ENCODE data around the gene DRD4. TPM values are rescaled to one million over a fixed set of nuclear protein-coding genes. Genes with fewer than 3 reads are reported as not detected.

Gene DRD4
- total and polyA plus RNA-seq, 2 donors (not counting 1 experiment from before 2014, with no cell fraction given), result not detected

- WGBS (ENCODE audit: insufficient coverage), result 93% methylated on average over 24 of the region's 28 CpGs
- H3K27ac Mint-ChIP-seq, result no peak overlapping the region
- H3K9me3 Mint-ChIP-seq (ENCODE audit: insufficient read depth), result no peaks in the 10 kb centered on the region
Observed at GRCh38 chr11:608791-609251, 28.2 kb upstream of the DRD4 start.

DNA sequence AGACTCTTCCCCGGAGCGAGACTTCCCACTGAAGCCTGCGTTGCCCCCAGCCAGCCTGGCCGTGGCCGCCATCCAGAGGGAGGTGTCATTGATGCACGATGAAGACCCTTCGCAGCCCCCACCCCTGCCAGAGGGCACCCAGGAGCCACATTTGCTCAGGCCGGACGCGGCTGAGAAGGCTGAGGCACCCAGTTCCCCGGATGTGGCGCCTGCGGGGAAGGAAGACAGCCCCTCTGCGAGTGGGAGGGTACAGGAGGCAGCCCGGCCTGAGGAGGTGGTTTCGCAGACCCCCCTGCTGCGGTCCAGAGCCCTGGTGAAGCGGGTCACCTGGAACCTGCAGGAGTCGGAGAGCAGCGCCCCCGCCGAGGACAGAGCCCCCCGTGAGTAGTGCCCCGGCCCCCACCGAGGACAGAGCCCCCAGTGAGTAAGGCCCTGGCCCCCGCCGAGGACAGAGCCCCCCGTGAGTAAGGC is 27.7 kb upstream of the DRD4 start:
- no peaks in the 10 kb centered on the region for H3K27me3 ChIP-seq (replicated peaks in 1 of 4; ENCODE audit: control extremely low read depth in 1 of 4, control insufficient read depth in 3 of 4, insufficient read depth in 4 of 4, low read length in 3 of 4)
- no peak overlapping the region for H3K4me2 ChIP-seq (replicated peaks; ENCODE audit: low read depth, low read length, poor library complexity, severe bottlenecking)
- peaks cover 9% of the 10 kb centered on the region for H3K79me2 ChIP-seq (ENCODE audit: control insufficient read depth, insufficient read depth, low read length)
- ChIA-PET CTCF (no interaction called here), POLR2A (no interaction called here)
- intact Hi-C loops (cut with micrococcal nuclease), result no loop called here
- H4K20me1 ChIP-seq (ENCODE audit: control insufficient read depth, insufficient read depth, low read length, poor library complexity, severe bottlenecking), result peaks cover 62% of the 10 kb centered on the region
- no peak for ATAC-seq (ENCODE audit: low read depth)
- no peak overlapping the region for H3K27ac ChIP-seq (ENCODE audit: low read length in 2 of 2)
- WGBS (ENCODE audit: insufficient coverage), result 93% methylated on average over 28 of the region's 28 CpGs
- H3K9ac ChIP-seq (ENCODE audit: low read length), result no peak overlapping the region
- no peak overlapping the region for H3K4me3 Mint-ChIP-seq
- H2AFZ ChIP-seq (ENCODE audit: insufficient read depth, low read depth, low read length, poor library complexity, severe bottlenecking), result no peak overlapping the region
- TF ChIP-seq EZH2 (IDR thresholded peaks at IDR 0.05; ENCODE audit: borderline replicate concordance, insufficient read depth, low read depth, low read length, poor library complexity, severe bottlenecking) (no peak), CTCF (IDR thresholded peaks at IDR 0.05) (no peak)
- no peaks in the 10 kb centered on the region for H3K9me3 ChIP-seq (ENCODE audit: control extremely low read depth in 1 of 3, control insufficient read depth in 2 of 3, insufficient read depth in 1 of 3, low read length in 2 of 3)
- H3K4me1 ChIP-seq (ENCODE audit: control insufficient read depth in 2 of 2, insufficient read depth in 2 of 2, low read length in 2 of 2), result peaks cover 3 to 14% of the 10 kb centered on the region in 2 donors
- no peak overlapping the region for H3K27ac Mint-ChIP-seq
- H3K36me3 ChIP-seq (replicated peaks in 1 of 2; ENCODE audit: control extremely low read depth in 1 of 2, control insufficient read depth in 1 of 2, extremely low read depth in 1 of 2, insufficient read depth in 2 of 2, low read length in 1 of 2), result peaks cover 0 to 87% of the 10 kb centered on the region in 2 experiments
- H3K9me3 Mint-ChIP-seq (ENCODE audit: insufficient read depth), result no peaks in the 10 kb centered on the region
- DNase-seq, result no peak
- no peak overlapping the region for H3K4me3 ChIP-seq (ENCODE audit: control extremely low read depth in 1 of 5, extremely low read depth in 1 of 5, insufficient read depth in 1 of 5, low read depth in 2 of 5, low read length in 4 of 5)
- H3K27me3 Mint-ChIP-seq, result no peaks in the 10 kb centered on the region
- H3K4me1 Mint-ChIP-seq, result peaks cover 6% of the 10 kb centered on the region

More at GRCh38 chr11:608791-609251, 28.2 kb upstream of the DRD4 start:
- Mint-ChIP-seq H3K4me3 (no peak overlapping the region), H3K27me3 (no peaks in the 10 kb centered on the region), H3K4me1 (peaks cover 2% of the 10 kb centered on the region)
- intact Hi-C loops (cut with micrococcal nuclease), result no loop called here
- Histone ChIP-seq H3K4me2 (replicated peaks; ENCODE audit: low read depth, low read length, poor library complexity, severe bottlenecking) (no peak overlapping the region), H3K27me3 (replicated peaks in 1 of 4; ENCODE audit: control extremely low read depth in 1 of 4, control insufficient read depth in 3 of 4, insufficient read depth in 4 of 4, low read length in 3 of 4) (no peaks in the 10 kb centered on the region), H3K79me2 (ENCODE audit: control insufficient read depth, insufficient read depth, low read length) (peaks cover 9% of the 10 kb centered on the region), H3K9ac (ENCODE audit: low read length) (no peak overlapping the region), H3K4me1 (ENCODE audit: control insufficient read depth in 2 of 2, insufficient read depth in 2 of 2, low read length in 2 of 2) (peaks cover 2 to 8% of the 10 kb centered on the region in 2 donors), H2AFZ (ENCODE audit: insufficient read depth, low read depth, low read length, poor library complexity, severe bottlenecking) (no peak overlapping the region), H3K4me3 (ENCODE audit: control extremely low read depth in 1 of 5, extremely low read depth in 1 of 5, insufficient read depth in 1 of 5, low read depth in 2 of 5, low read length in 4 of 5) (no peak overlapping the region), H3K9me3 (ENCODE audit: control extremely low read depth in 1 of 3, control insufficient read depth in 2 of 3, insufficient read depth in 1 of 3, low read length in 2 of 3) (no peaks in the 10 kb centered on the region), H4K20me1 (ENCODE audit: control insufficient read depth, insufficient read depth, low read length, poor library complexity, severe bottlenecking) (peaks cover 57% of the 10 kb centered on the region), H3K27ac (ENCODE audit: low read length in 2 of 2) (no peak overlapping the region), H3K36me3 (replicated peaks in 1 of 2; ENCODE audit: control extremely low read depth in 1 of 2, control insufficient read depth in 1 of 2, extremely low read depth in 1 of 2, insufficient read depth in 2 of 2, low read length in 1 of 2) (peaks cover 0 to 89% of the 10 kb centered on the region in 2 experiments)
- CTCF ChIA-PET, result no interaction called here
- ATAC-seq (ENCODE audit: low read depth) (no peak), DNase-seq (no peak)
- POLR2A ChIA-PET, result no interaction called here
- TF ChIP-seq EZH2 (IDR thresholded peaks at IDR 0.05; ENCODE audit: borderline replicate concordance, insufficient read depth, low read depth, low read length, poor library complexity, severe bottlenecking) (no peak), CTCF (IDR thresholded peaks at IDR 0.05) (no peak)

Measured in B cell (primary cell).